K562 (cell line): ENCODE data around the gene ZNF366. TPM values are rescaled to one million over a fixed set of nuclear protein-coding genes. Genes with fewer than 3 reads are reported as not detected.

Experiments
- ATAC-seq: fragments of 200-7000 bp; cut with Tn5 transposase; 3 replicates; pipeline ENCODE4 v1.9.1; 2020; ENCODE audit warnings: moderate library complexity
- BruUV-seq: library from RNA; stranded (reverse); fragments of 400-500 nt; replicated peaks from 2 replicates; lab custom pipeline; 2021; lab: Mats Ljungman, UMichigan
- CTCF ChIA-PET: fragments of 300-600 bp; formaldehyde crosslinking; extraction: SDS; loops from one replicate; lab custom pipeline; 2021; ENCODE audit warnings: low intra/inter-chr PET ratio; lab: Yijun Ruan, JAX
- POLR2A ChIA-PET: fragments of 300-600, 350-650 bp; sonication (Branson Sonifier 250); formaldehyde crosslinking; extraction: SDS; loops from one replicate; lab custom pipeline; 2021; ENCODE audit warnings: antibody characterized with exemption, inconsistent platforms; lab: Yijun Ruan, JAX
- DNase-seq, 4 experiments: peaks; one replicate each; pipeline versions ENCODE4 v3.0.0 to v3.0.0-alpha.2; 2011 to 2018; ENCODE audit warnings: low spot score in 3 of 4, mixed read lengths in 3 of 4; ENCODE audit errors: extremely low read depth in 1 of 4
- FAIRE-seq: peaks from 2 replicates; lab custom pipeline; 2011; peaks lifted over from hg19 to GRCh38; lab: Jason Lieb, UNC
- H2AFZ ChIP-seq: 2 replicates; pipeline ENCODE4 v1.6.0; 2011; ENCODE audit warnings: low read depth, low read length, control low read depth, inconsistent platforms
- H3K27ac ChIP-seq: fragments of 200-600 bp; 3 replicates; pipeline ENCODE4 v1.8.0; 2011; ENCODE audit warnings: low read depth, mild to moderate bottlenecking, control low read depth, inconsistent platforms, low read length, moderate library complexity, mixed read lengths; ENCODE audit errors: extremely low read depth
- H3K27me3 ChIP-seq, 2 experiments: fragments of 300-600 bp in 1 of 2; 2 replicates in 1 of 2; 3 replicates in 1 of 2; pipeline versions ENCODE4 v1.6.0 to v1.8.0; 2011; ENCODE audit warnings: inconsistent platforms in 2 of 2, low read length in 2 of 2, mild to moderate bottlenecking in 1 of 2, mixed read lengths in 1 of 2, moderate library complexity in 1 of 2; ENCODE audit not compliant: control insufficient read depth in 2 of 2, insufficient read depth in 2 of 2
- H3K36me3 ChIP-seq: fragments of 300-600 bp; 3 replicates; pipeline ENCODE4 v1.8.0; 2011; ENCODE audit warnings: mild to moderate bottlenecking, low read length, inconsistent platforms; ENCODE audit not compliant: control insufficient read depth, insufficient read depth
- H3K4me1 ChIP-seq, 2 experiments: fragments of 200-600 bp in 1 of 2; replicated peaks in 1 of 2; 2 replicates in 1 of 2; 3 replicates in 1 of 2; pipeline versions ENCODE4 v1.5.1 to v1.8.0; 2011; ENCODE audit warnings: inconsistent platforms in 2 of 2, low read length in 2 of 2, mild to moderate bottlenecking in 1 of 2, mixed read lengths in 1 of 2, moderate library complexity in 1 of 2; ENCODE audit not compliant: control insufficient read depth in 2 of 2, insufficient read depth in 2 of 2
- H3K4me2 ChIP-seq: 2 replicates; pipeline ENCODE4 v1.6.1; 2011; ENCODE audit warnings: low read length, control low read depth, inconsistent platforms, mixed read lengths; ENCODE audit not compliant: insufficient read depth
- H3K4me3 ChIP-seq: fragments of 200-600 bp; sonication (generic), shearing (Covaris generic); 2 replicates; pipeline ENCODE4 v1.5.1; 2016; ENCODE audit warnings: control low read depth, inconsistent platforms
- H3K79me2 ChIP-seq: fragments of 200-600 bp; 3 replicates; pipeline ENCODE4 v1.8.0; 2011; ENCODE audit warnings: low read length, inconsistent platforms; ENCODE audit not compliant: control insufficient read depth, insufficient read depth
- H3K9ac ChIP-seq, 2 experiments: 2 replicates each; pipeline versions ENCODE4 v1.6.0 to v1.6.1; 2011; ENCODE audit warnings: low read depth in 2 of 2, low read length in 2 of 2, control low read depth in 1 of 2, inconsistent platforms in 1 of 2, mild to moderate bottlenecking in 1 of 2, mixed read lengths in 1 of 2; ENCODE audit not compliant: insufficient read depth in 1 of 2
- H3K9me1 ChIP-seq: one replicate; pipeline ENCODE4 v1.6.0; 2011; ENCODE audit warnings: inconsistent platforms, mild to moderate bottlenecking, low read length, moderate library complexity; ENCODE audit not compliant: control insufficient read depth, insufficient read depth
- H3K9me3 ChIP-seq: replicated peaks from 2 replicates; pipeline ENCODE4 v1.5.1; 2011; ENCODE audit warnings: low read depth, low read length, inconsistent platforms; ENCODE audit not compliant: control insufficient read depth, insufficient read depth
- H4K20me1 ChIP-seq: replicated peaks from 2 replicates; pipeline ENCODE4 v1.6.1; 2011; ENCODE audit warnings: low read length, inconsistent platforms, mixed read lengths; ENCODE audit not compliant: control insufficient read depth, insufficient read depth
- CHD4 ChIP-seq: fragments of 200-600 bp; sonication (generic); IDR thresholded peaks from 3 replicates; pipeline ENCODE4 v1.6.1; 2012; ENCODE audit warnings: low read depth, mild to moderate bottlenecking, mixed read lengths, low read length, inconsistent platforms; ENCODE audit not compliant: insufficient read depth, insufficient replicate concordance, poor library complexity, severe bottlenecking
- GATAD2A ChIP-seq: fragments of 450-650 bp; IDR thresholded peaks from 2 replicates; pipeline ENCODE4 v1.6.1; 2017
- GTF2A2 ChIP-seq: IDR thresholded peaks from 2 replicates; pipeline ENCODE4 v1.6.1; 2016; ENCODE audit warnings: mild to moderate bottlenecking, missing genetic modification characterization, missing compliant biosample characterization
- HDGF ChIP-seq: fragments of 450-650 bp; IDR thresholded peaks from 2 replicates; pipeline ENCODE4 v1.6.1; 2016
- MAFG ChIP-seq: fragments of 450-650 bp; conservative IDR thresholded peaks from 2 replicates; pipeline ENCODE4 v1.6.1; 2016; ENCODE audit warnings: missing genetic modification characterization, missing compliant biosample characterization
- MAZ ChIP-seq, 2 experiments: fragments of 450-650 bp in 1 of 2; sonication (generic) in 1 of 2; formaldehyde crosslinking; IDR thresholded peaks in 1 of 2; conservative IDR thresholded peaks in 1 of 2; 2 replicates each; pipeline versions ENCODE4 v1.4.0 to v1.5.0; 2020; ENCODE audit warnings: mild to moderate bottlenecking in 1 of 2, missing genetic modification reagents in 1 of 2
- PRMT5 ChIP-seq: sonication (generic); formaldehyde crosslinking; IDR thresholded peaks from 2 replicates; pipeline ENCODE4 v1.5.0; 2020; ENCODE audit warnings: missing genetic modification reagents
- SRF ChIP-seq, 2 experiments: fragments of 250-450, 450-650 bp in 1 of 2; sonication (Bioruptor Pico) in 1 of 2; sonication (generic) in 1 of 2; formaldehyde crosslinking; IDR thresholded peaks; 2 replicates each; pipeline versions ENCODE4 v1.5.0 to v1.5.1; 2020 to 2022; ENCODE audit warnings: mild to moderate bottlenecking in 1 of 2, missing genetic modification reagents in 1 of 2
- ZNF12 ChIP-seq: sonication (generic); formaldehyde crosslinking; IDR thresholded peaks from 2 replicates; pipeline ENCODE4 v1.4.0; 2020; ENCODE audit warnings: mild to moderate bottlenecking, missing genetic modification reagents
- WGBS: fragments of 100-300 bp; shearing (Covaris generic); methylation state at CpG from one replicate; pipeline ENCODE4 v1.1.6; 2016; ENCODE audit warnings: low coverage, mixed read lengths; ENCODE audit not compliant: insufficient coverage; ENCODE audit errors: missing lambda C conversion rate; 5-methylcytosine and 5-hydroxymethylcytosine counted together
- in situ Hi-C: fragments of 300-500 bp; cut with MboI; formaldehyde crosslinking; loops from 4 replicates; pipeline ENCODE4 v1.15.0; 2018; ENCODE audit warnings: inconsistent platforms, mixed read lengths
- intact Hi-C: fragments of 100-400 bp; cut with micrococcal nuclease; formaldehyde crosslinking; loops from 2 replicates; pipeline ENCODE4 v1.14.2; 2022
- polyA plus RNA-seq, 8 experiments: library from polyadenylated mRNA; depleted of rRNA in 4 of 8; stranded (reverse) in 5 of 8; unstranded in 3 of 8; fragments of >200 nt; fragmentation: Nextera tagmentation in 2 of 8; fragmentation: Illumina TruSeq in 1 of 8; extraction: Ambion mirVana in 2 of 8; extraction: Trizol in 1 of 8; gene quantifications; 2 replicates each; pipeline versions ENCODE4 v1.2.1 to v1.2.3, GENCODE V29; 2011 to 2014; ENCODE audit warnings: inconsistent platforms in 1 of 8, missing spikeins in 1 of 8
- total RNA-seq, 7 experiments: library from RNA; depleted of rRNA in 6 of 7; stranded (reverse); fragments of >200 nt in 6 of 7; fragmentation: Illumina TruSeq in 2 of 7; extraction: Trizol in 2 of 7; gene quantifications; 2 replicates each; pipeline versions ENCODE4 v1.2.1 to v1.2.3, GENCODE V29; 2011 to 2021; ENCODE audit warnings: low replicate concordance in 1 of 7
- TF ChIP-seq, protein P1 (sequence below), 2 experiments: fragments of 450-650 bp; conservative IDR thresholded peaks; 2 replicates each; pipeline ENCODE4 v1.6.1; 2017; ENCODE audit warnings: mild to moderate bottlenecking in 2 of 2, moderate library complexity in 2 of 2

Gene ZNF366
- total and polyA plus RNA-seq, 9 of the 15 experiments (the other 6 are each of a cell fraction or from before 2014, with no cell fraction given), result not detected

- POLR2A ChIA-PET, result interaction anchor here (0.8 kb wide), 1 partner anchor 218 kb away, joined by 3 read pairs; no protein-coding TSS in a partner anchor
- H3K27me3 ChIP-seq, result no peaks in the 10 kb centered on the region
- H3K9me3 ChIP-seq, result no peaks in the 10 kb centered on the region
- H3K4me2 ChIP-seq, result no peak overlapping the region
- ATAC-seq, result no peak
- no peak overlapping the region for H3K9ac ChIP-seq
- CTCF ChIA-PET, result no interaction called here
- H2AFZ ChIP-seq, result no peak overlapping the region
- intact Hi-C loops (no loop called here), in situ Hi-C loops (no loop called here)
- FAIRE-seq, result no peak
- no peak for DNase-seq
- peaks cover 0 to 17% of the 10 kb centered on the region in 2 experiments; a peak in 2 of 5 replicates for H3K4me1 ChIP-seq
- no peaks in the 10 kb centered on the region for H4K20me1 ChIP-seq
- TF ChIP-seq, protein P1, sequence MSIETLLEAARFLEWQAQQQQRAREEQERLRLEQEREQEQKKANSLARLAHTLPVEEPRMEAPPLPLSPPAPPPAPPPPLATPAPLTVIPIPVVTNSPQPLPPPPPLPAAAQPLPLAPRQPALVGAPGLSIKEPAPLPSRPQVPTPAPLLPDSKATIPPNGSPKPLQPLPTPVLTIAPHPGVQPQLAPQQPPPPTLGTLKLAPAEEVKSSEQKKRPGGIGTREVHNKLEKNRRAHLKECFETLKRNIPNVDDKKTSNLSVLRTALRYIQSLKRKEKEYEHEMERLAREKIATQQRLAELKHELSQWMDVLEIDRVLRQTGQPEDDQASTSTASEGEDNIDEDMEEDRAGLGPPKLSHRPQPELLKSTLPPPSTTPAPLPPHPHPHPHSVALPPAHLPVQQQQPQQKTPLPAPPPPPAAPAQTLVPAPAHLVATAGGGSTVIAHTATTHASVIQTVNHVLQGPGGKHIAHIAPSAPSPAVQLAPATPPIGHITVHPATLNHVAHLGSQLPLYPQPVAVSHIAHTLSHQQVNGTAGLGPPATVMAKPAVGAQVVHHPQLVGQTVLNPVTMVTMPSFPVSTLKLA (conservative IDR thresholded peaks at IDR 0.05), result no peak
- TF ChIP-seq GATAD2A, result no peak
- no peak for TF ChIP-seq PRMT5
- TF ChIP-seq SRF (CRISPR knock-in tag; IDR thresholded peaks at IDR 0.05), result no peak
- TF ChIP-seq CHD4, result no peak
- no peak for TF ChIP-seq ZNF12 (CRISPR knock-in tag)
- TF ChIP-seq GTF2A2 (tag), result no peak
- TF ChIP-seq MAZ (CRISPR knock-in tag; conservative IDR thresholded peaks at IDR 0.05 in 1 of 2, IDR thresholded peaks at IDR 0.05 in 1 of 2), result no peak
- no peak for TF ChIP-seq HDGF
- TF ChIP-seq MAFG (tag), result no peak
- TF ChIP-seq, all 486 proteins: peak for 0
- BruUV-seq, result no TSS peak
- Histone ChIP-seq H3K27ac (no peak overlapping the region), H3K4me3 (no peak overlapping the region), H3K79me2 (no peaks in the 10 kb centered on the region), H3K9me1 (no peaks in the 10 kb centered on the region), H3K36me3 (no peaks in the 10 kb centered on the region)
- WGBS, result 9% methylated on average over 2 of the region's 2 CpGs
These were observed 30.9 kb downstream of the ZNF366 start for GRCh38 chr5:72476275-72476674.
